ENCODE measurements around the gene SIT1.

GRCh38 chr9:35657546-35658136 is 6.9 kb upstream of the SIT1 start, which contains the start of gene RMRP:
- TF ChIP-seq CTCF (IDR thresholded peaks at IDR 0.05) (peak in 1 of 3 donors; percentile 47), POLR2A (IDR thresholded peaks at IDR 0.05) (no peak)

All from lower leg skin (tissue), 3 donors.